Heart right ventricle (tissue), 16 donors: ENCODE results near the gene TANGO6. TPM values are rescaled to one million over a fixed set of nuclear protein-coding genes. Genes with fewer than 3 reads are reported as not detected.

Experiments used
- ATAC-seq, 8 donors: fragments of 200-7000 bp; cut with Tn5 transposase; one replicate each; pipeline ENCODE4 v1.9.1; 2020; ENCODE audit warnings: mild to moderate bottlenecking in 8 of 8, moderate library complexity in 8 of 8, moderate number of reproducible peaks in 1 of 8
- DNase-seq, 2 donors: peaks; one replicate each; pipeline ENCODE4 v3.0.0-alpha.2; 2020
- H3K27ac ChIP-seq, 10 donors: fragments of 200-600 bp; sonication (generic) in 2 of 10; one replicate each; pipeline versions ENCODE4 v1.5.0 to v1.8.0; 2020 to 2022; ENCODE audit warnings: mild to moderate bottlenecking in 3 of 10
- H3K27me3 ChIP-seq, 7 donors: fragments of 200-600 bp; one replicate each; pipeline ENCODE4 v1.8.0; 2021 to 2022; ENCODE audit warnings: mild to moderate bottlenecking in 2 of 7
- H3K36me3 ChIP-seq, 9 donors: fragments of 200-600 bp; sonication (generic) in 1 of 9; one replicate each; pipeline versions ENCODE4 v1.5.0 to v1.8.0; 2020 to 2022; ENCODE audit warnings: mild to moderate bottlenecking in 2 of 9
- H3K4me1 ChIP-seq, 9 donors: fragments of 200-600 bp; sonication (generic) in 1 of 9; one replicate each; pipeline versions ENCODE4 v1.5.0 to v1.8.0; 2020 to 2022; ENCODE audit warnings: mild to moderate bottlenecking in 4 of 9
- H3K4me3 ChIP-seq, 10 donors: fragments of 200-600 bp; sonication (generic) in 2 of 10; one replicate each; pipeline versions ENCODE4 v1.5.0 to v1.8.0; 2020 to 2022; ENCODE audit warnings: mild to moderate bottlenecking in 7 of 10, moderate library complexity in 2 of 10
- H3K9me3 ChIP-seq, 11 donors: fragments of 200-600 bp in 10 of 11; sonication (generic) in 2 of 11; one replicate each; pipeline versions ENCODE4 v1.5.0 to v1.8.0; 2013 to 2022; ENCODE audit warnings: mild to moderate bottlenecking in 2 of 11, control low read depth in 1 of 11, moderate library complexity in 1 of 11
- WGBS, 2 donors: extraction: QIAGEN DNeasy Blood & Tissue Kit; methylation state at CpG; one replicate each; pipeline ENCODE4 v1.1.7; 2013; ENCODE audit warnings: inconsistent platforms in 1 of 2; 5-methylcytosine and 5-hydroxymethylcytosine counted together
- intact Hi-C, 10 donors: fragments of 100-400 bp; cut with DNase I; formaldehyde crosslinking; loops; one replicate each; pipeline versions ENCODE4 v1.11.1 to v1.14.2; 2022
- polyA plus RNA-seq, 2 donors: library from polyadenylated mRNA; stranded (reverse); fragments of 200-250 nt; gene quantifications; one replicate each; pipeline ENCODE4 v1.2.3, GENCODE V29; 2013
- total RNA-seq, 10 donors: library from RNA; stranded (reverse); fragmentation: NEBNext Ultra II Directional in 3 of 10; extraction: Animal tissue kit (Norgen Biotek cat#: 25700) in 3 of 10; gene quantifications; one replicate each; pipeline versions ENCODE4 v1.2.1 to v1.2.4, GENCODE V29; 2021 to 2023
- TF ChIP-seq, protein P1 (sequence below), 9 donors: fragments of 200-600 bp; sonication (generic) in 2 of 9; IDR thresholded peaks; one replicate each; pipeline versions ENCODE4 v1.5.0 to v1.8.0; 2021 to 2022; ENCODE audit warnings: antibody characterized with exemption in 9 of 9, mild to moderate bottlenecking in 5 of 9, moderate library complexity in 1 of 9
- donor health status: Arrhythmogenic right ventricular cardiomyopathy.
- donor health status: ischemic (EF 13 %, LVEDD 7.1; RV severe dilation, severe dysfunction).
- donor health status: healthy with polysubstance abuse.
- donor health status: DM: no; HTN: yes; CAD: no.
- donor health status: DM: no; HTN: no; CAD: no.
- donor health status: ischemic (EF 25% LVEDD 6.9; RV normal size, moderate dysfunction).
- donor health status: ischemic (EF 25% LVEDD 5.7; RV mildly dilated, moderate dysfunction).
- donor health status: healthy.
- donor health status: DM: yes; HTN: yes; CAD: no.
- donor health status: Ischemic cardiomyopathy.
- donor health status: ischemic (EF 35%, LVEDD 5.7; RV mildly dilated, moderate dysfunction).
- donor health status: nonischemic (EF 11% LVEDD 7.7; RV severe dilation, severe dysfunction).
- donor health status: DM: yes; HTN: yes; CAD: no.
- donor health status: PGD.
- donor health status: ischemic (EF 29% LVEDD 5.4; RV normal size, mild dysfunction).
- donor health status: nonischemic (EF 23%, LVEDD 6.1; RV moderate dilation, normal function).

The TANGO6 gene
- total and polyA plus RNA-seq, 12 donors = 1.8 to 12.9 (median 8.0) TPM

DNA sequence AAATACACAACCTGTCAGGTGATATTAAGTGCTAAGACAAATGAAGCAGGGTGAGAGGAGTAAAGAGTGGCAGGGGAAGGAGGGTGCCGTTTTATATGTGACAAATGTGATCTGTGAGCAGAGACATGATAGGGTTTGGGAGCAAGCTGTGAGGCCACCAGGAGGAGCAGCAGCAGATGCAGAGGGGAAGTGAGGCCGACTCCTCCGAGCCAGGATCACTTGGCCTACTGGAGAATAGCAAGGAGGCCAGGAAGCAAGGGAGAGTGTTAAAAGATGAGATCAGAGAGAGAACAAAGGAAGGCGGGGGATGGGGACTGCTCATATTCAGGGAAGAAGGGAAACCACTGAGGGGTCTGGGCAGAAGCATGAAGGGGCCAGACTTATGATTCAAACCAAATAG lies 129.4 kb downstream of the TANGO6 start:
- WGBS, 2 donors = 36 to 48% methylated on average over 4 of the region's 4 CpGs
- intact Hi-C loops = loop anchor here in 1 of 10 donors (10.0 kb wide), 1 partner anchor 112 kb away; no protein-coding TSS in a partner anchor
- TF ChIP-seq, protein P1, sequence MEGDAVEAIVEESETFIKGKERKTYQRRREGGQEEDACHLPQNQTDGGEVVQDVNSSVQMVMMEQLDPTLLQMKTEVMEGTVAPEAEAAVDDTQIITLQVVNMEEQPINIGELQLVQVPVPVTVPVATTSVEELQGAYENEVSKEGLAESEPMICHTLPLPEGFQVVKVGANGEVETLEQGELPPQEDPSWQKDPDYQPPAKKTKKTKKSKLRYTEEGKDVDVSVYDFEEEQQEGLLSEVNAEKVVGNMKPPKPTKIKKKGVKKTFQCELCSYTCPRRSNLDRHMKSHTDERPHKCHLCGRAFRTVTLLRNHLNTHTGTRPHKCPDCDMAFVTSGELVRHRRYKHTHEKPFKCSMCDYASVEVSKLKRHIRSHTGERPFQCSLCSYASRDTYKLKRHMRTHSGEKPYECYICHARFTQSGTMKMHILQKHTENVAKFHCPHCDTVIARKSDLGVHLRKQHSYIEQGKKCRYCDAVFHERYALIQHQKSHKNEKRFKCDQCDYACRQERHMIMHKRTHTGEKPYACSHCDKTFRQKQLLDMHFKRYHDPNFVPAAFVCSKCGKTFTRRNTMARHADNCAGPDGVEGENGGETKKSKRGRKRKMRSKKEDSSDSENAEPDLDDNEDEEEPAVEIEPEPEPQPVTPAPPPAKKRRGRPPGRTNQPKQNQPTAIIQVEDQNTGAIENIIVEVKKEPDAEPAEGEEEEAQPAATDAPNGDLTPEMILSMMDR (IDR thresholded peaks at IDR 0.05) = peak in 4 of 9 donors; percentile 29 to 41 (median 34)
- H3K36me3 ChIP-seq = peaks cover 0 to 40% (median 18%) of the 10 kb centered on the region in 9 donors
- peaks cover 0 to 5% (median 0%) of the 10 kb centered on the region in 9 donors for H3K4me1 ChIP-seq
- no peak overlapping the region for H3K4me3 ChIP-seq
- no peaks in the 10 kb centered on the region for H3K9me3 ChIP-seq
- ATAC-seq (peak in 4 of 8 donors; percentile 29 to 41 (median 33)), DNase-seq (peak in 1 of 2 donors; percentile 8)
- no peaks in the 10 kb centered on the region for H3K27me3 ChIP-seq
- H3K27ac ChIP-seq = no peak overlapping the region

DNA sequence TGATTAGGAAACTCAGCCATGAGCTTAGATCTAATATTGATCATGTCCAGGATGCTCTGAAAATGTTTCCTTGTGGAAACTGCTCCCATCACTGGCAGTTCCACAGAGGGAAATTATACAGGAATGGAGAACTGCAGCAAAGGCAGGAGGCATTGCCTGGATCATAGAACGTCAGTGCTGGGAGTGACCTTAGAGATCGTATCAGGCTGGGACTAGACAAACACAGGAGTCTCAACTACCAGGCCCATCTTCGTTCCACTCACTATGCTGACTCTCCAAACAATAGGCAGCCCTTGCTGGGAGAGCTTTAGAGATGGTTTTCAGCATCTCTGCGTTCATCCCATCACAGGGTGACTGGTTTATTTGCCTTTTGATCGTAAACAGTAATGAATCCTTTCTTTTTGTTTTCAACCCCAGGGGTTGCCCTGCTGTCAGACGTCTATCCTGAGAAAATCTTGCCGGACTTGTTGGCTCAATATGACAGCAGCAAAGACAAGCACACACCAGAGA lies 130.3 kb downstream of the TANGO6 start:
- Histone ChIP-seq H3K9me3 (no peaks in the 10 kb centered on the region), H3K27ac (no peak overlapping the region), H3K4me1 (peaks cover 0 to 5% (median 0%) of the 10 kb centered on the region in 9 donors), H3K4me3 (no peak overlapping the region), H3K36me3 (peaks cover 0 to 46% (median 18%) of the 10 kb centered on the region in 9 donors), H3K27me3 (no peaks in the 10 kb centered on the region)
- 80 to 92% methylated on average over 7 of the region's 7 CpGs for WGBS, 2 donors
- no peak for ATAC-seq
- TF ChIP-seq, protein P1 (IDR thresholded peaks at IDR 0.05) = no peak
- DNase-seq = no peak
- intact Hi-C loops = loop anchor here in 1 of 10 donors (10.0 kb wide), 1 partner anchor 111 kb away; no protein-coding TSS in a partner anchor

DNA sequence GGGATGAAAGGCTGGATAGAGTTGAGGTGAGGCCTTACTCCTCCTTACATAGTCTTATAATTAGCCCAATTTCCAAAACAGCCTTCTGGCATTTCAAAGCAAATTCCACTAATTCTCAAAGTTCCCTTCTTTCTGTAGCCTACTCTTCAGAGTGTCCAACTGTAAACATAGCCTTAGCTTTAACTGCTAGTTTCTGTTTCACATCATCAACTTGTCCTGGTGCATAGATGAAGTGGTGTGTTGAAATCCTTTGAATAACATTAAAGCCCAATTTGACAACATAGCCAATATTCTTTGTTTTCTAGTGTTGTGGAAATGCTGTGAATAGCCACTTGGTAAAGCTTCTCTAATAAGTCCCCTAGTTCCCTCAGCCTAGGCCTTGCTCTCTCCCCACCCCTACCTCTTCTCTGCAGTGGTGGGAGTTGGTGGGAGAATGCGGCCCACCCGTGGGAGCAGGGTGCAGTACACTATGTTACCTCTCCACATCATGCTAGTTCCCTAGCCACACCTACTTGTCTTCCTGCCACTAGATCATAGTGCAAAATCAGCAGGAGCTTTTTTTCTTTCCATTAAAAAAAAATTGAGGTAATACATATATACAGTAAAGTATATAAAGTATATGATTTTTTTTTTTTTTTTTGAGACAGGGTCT lies 135.1 kb downstream of the TANGO6 start:
- Histone ChIP-seq H3K4me3 (no peak overlapping the region), H3K4me1 (no peaks in the 10 kb centered on the region), H3K27me3 (no peaks in the 10 kb centered on the region), H3K9me3 (no peaks in the 10 kb centered on the region), H3K36me3 (peaks cover 0 to 52% (median 21%) of the 10 kb centered on the region in 9 donors), H3K27ac (no peak overlapping the region)
- 78 to 83% methylated on average over 2 of the region's 2 CpGs for WGBS, 2 donors
- DNase-seq (no peak), ATAC-seq (no peak)
- intact Hi-C loops = loop anchor here in 1 of 10 donors (10.0 kb wide), 1 partner anchor 106 kb away; no protein-coding TSS in a partner anchor
- TF ChIP-seq, protein P1 (IDR thresholded peaks at IDR 0.05) = no peak

DNA sequence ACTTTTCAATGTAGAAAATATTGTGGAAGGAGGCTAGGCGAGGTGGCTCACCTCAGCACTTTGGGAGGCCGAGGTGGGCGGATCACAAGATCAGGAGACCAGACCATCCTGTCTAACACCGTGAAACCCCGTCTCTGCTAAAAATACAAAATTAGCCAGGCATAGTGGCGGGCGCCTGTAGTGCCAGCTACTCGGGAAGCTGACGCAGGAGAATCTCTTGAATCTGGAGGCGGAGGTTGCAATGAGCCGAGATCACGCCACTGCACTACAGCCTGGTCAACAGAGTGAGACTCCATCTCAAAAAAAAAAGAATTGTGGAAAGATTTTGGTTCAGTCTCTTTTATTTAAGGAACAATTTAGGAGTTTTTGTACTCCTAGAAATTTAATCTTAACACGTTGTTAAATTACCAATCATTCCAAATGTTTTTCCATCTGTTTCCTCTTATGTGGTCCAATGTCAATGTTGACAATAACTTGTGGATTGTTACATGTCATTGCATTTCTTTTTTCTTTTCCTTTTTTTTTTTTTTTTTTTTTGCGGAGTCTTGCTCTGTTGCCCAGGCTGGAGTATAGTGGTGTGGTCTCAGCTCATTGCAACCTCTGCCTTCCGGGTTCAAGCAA lies 137.5 kb downstream of the TANGO6 start:
- no peaks in the 10 kb centered on the region for H3K9me3 ChIP-seq
- ATAC-seq (no peak), DNase-seq (no peak)
- H3K27ac ChIP-seq = peak overlapping the region in 1 of 10 donors; percentile 21
- H3K27me3 ChIP-seq = no peaks in the 10 kb centered on the region
- intact Hi-C loops = no loop called here
- peaks cover 0 to 32% (median 5%) of the 10 kb centered on the region in 9 donors for H3K36me3 ChIP-seq
- TF ChIP-seq, protein P1 (IDR thresholded peaks at IDR 0.05) = no peak
- WGBS, 2 donors = 63 to 79% methylated on average over 15 of the region's 15 CpGs
- no peaks in the 10 kb centered on the region for H3K4me1 ChIP-seq
- no peak overlapping the region for H3K4me3 ChIP-seq
